Measurements from ENCODE around the gene RAC3.
A peak's percentile ranks its signal among the peaks of the same experiment; 100 is the strongest.

The RAC3 gene

GRCh38 chr17:82018989-82019689 lies 12.3 kb upstream of the RAC3 start:
- Histone ChIP-seq H3K4me1 (ENCODE audit: control insufficient read depth, insufficient read depth, low read length) (peaks cover 28% of the 10 kb centered on the region), H3K4me3 (ENCODE audit: insufficient read depth, low read depth, low read length) (no peak overlapping the region), H3K27me3 (ENCODE audit: control insufficient read depth, insufficient read depth, low read length, poor library complexity, severe bottlenecking) (no peaks in the 10 kb centered on the region), H3K36me3 (ENCODE audit: control insufficient read depth, insufficient read depth, low read length) (no peaks in the 10 kb centered on the region), H3K27ac (ENCODE audit: insufficient read depth, low read depth, low read length, poor library complexity, severe bottlenecking) (no peak overlapping the region), H3K9me3 (ENCODE audit: control insufficient read depth, low read length) (no peaks in the 10 kb centered on the region)
- 95% methylated on average over 33 of the region's 33 CpGs for WGBS, 2 experiments

DNA sequence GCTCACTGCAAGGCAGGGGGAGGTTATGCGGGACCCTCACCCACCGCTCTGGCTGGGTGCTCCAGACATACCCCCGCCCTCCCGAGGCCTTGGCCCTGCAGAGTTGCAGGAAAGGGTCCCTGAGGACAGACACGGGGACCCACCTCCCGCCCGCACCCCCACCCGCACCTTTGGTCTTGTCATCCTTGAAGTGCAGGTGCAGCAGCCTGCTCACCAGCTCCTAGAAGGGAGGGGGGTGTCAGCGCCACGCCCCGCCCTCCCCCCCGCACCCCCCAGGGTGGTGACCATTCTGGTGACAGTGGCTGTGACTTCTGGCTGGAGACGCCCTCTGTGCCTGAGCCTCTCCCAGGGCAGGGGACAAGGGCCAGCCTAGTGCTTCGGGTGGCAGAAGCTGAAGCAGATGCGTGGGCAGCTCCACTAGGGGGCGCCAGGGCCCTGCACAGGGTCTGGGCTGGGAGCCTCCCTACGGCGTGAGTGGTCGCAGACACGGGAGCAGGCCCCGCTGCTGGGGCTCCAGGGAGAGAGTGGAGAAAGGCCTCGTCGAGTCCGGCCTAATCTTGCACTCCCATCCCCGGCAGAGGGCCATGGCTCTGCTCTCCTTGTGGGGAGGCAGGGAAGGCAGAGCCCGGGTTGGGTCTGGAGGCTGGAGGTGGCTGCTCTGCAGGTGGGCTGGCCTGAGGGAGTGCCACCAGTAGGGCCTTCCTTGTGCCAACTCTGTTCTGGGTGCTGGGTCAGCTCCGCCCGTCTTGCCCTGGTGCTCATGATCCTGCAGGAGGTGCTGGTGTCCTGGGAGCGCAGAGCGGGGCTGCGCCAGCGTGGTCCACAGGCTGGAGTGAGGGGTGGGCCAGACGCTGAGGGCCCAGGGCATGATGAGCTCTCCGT lies 11.5 kb upstream of the RAC3 start:
- no peaks in the 10 kb centered on the region for H3K9me3 ChIP-seq (ENCODE audit: control insufficient read depth, low read length)
- no peak overlapping the region for H3K27ac ChIP-seq (ENCODE audit: insufficient read depth, low read depth, low read length, poor library complexity, severe bottlenecking)
- H3K4me3 ChIP-seq (ENCODE audit: insufficient read depth, low read depth, low read length), result no peak overlapping the region
- no peaks in the 10 kb centered on the region for H3K36me3 ChIP-seq (ENCODE audit: control insufficient read depth, insufficient read depth, low read length)
- H3K27me3 ChIP-seq (ENCODE audit: control insufficient read depth, insufficient read depth, low read length, poor library complexity, severe bottlenecking), result no peaks in the 10 kb centered on the region
- WGBS, 2 experiments, result 67% methylated on average over 34 of the region's 34 CpGs
- peaks cover 29% of the 10 kb centered on the region for H3K4me1 ChIP-seq (ENCODE audit: control insufficient read depth, insufficient read depth, low read length)

DNA sequence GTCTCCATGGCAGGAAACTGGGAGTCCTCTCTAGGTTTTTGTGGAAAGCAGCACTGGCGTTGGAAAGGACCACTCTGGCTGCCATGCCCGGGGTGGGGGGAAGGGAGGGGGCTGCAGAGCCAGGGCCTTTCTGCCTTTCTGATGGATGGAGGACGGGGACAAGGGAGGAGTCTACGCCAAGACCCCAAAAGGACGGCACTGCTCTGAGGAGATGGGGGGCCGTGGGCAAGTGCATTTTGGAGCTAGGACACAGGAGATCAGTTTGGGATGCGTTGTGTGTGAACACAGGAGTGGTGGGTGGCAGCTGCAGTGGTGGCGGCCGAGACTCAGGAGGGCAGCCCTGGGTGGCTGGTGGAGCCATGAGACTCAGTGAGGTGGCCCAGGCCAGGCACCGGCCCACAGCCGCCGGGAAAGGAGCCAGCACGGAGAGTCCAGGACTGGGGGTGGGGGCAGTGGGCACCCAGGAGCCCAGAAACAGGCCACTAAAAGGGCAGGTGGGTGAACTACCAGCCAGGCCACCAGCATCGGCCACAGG lies 10.8 kb upstream of the RAC3 start:
- Histone ChIP-seq H3K9me3 (ENCODE audit: control insufficient read depth, low read length) (no peaks in the 10 kb centered on the region), H3K4me3 (ENCODE audit: insufficient read depth, low read depth, low read length) (no peak overlapping the region), H3K36me3 (ENCODE audit: control insufficient read depth, insufficient read depth, low read length) (no peaks in the 10 kb centered on the region), H3K27me3 (ENCODE audit: control insufficient read depth, insufficient read depth, low read length, poor library complexity, severe bottlenecking) (no peaks in the 10 kb centered on the region), H3K27ac (ENCODE audit: insufficient read depth, low read depth, low read length, poor library complexity, severe bottlenecking) (no peak overlapping the region), H3K4me1 (ENCODE audit: control insufficient read depth, insufficient read depth, low read length) (peaks cover 23% of the 10 kb centered on the region)
- 94% methylated on average over 14 of the region's 14 CpGs for WGBS, 2 experiments

- Histone ChIP-seq H3K9me3 (ENCODE audit: control insufficient read depth, low read length) (no peaks in the 10 kb centered on the region), H3K27ac (ENCODE audit: insufficient read depth, low read depth, low read length, poor library complexity, severe bottlenecking) (no peak overlapping the region), H3K4me3 (ENCODE audit: insufficient read depth, low read depth, low read length) (peak overlapping the region; percentile 79), H3K4me1 (ENCODE audit: control insufficient read depth, insufficient read depth, low read length) (peaks cover 17% of the 10 kb centered on the region), H3K27me3 (ENCODE audit: control insufficient read depth, insufficient read depth, low read length, poor library complexity, severe bottlenecking) (no peaks in the 10 kb centered on the region), H3K36me3 (ENCODE audit: control insufficient read depth, insufficient read depth, low read length) (no peaks in the 10 kb centered on the region)
- WGBS, 2 experiments, result 84 to 86% methylated on average over 25 of the region's 25 CpGs
Observed at GRCh38 chr17:82021107-82021899, 10.2 kb upstream of the RAC3 start.

GRCh38 chr17:82021900-82022309 lies 9.6 kb upstream of the RAC3 start:
- no peaks in the 10 kb centered on the region for H3K36me3 ChIP-seq (ENCODE audit: control insufficient read depth, insufficient read depth, low read length)

DNA sequence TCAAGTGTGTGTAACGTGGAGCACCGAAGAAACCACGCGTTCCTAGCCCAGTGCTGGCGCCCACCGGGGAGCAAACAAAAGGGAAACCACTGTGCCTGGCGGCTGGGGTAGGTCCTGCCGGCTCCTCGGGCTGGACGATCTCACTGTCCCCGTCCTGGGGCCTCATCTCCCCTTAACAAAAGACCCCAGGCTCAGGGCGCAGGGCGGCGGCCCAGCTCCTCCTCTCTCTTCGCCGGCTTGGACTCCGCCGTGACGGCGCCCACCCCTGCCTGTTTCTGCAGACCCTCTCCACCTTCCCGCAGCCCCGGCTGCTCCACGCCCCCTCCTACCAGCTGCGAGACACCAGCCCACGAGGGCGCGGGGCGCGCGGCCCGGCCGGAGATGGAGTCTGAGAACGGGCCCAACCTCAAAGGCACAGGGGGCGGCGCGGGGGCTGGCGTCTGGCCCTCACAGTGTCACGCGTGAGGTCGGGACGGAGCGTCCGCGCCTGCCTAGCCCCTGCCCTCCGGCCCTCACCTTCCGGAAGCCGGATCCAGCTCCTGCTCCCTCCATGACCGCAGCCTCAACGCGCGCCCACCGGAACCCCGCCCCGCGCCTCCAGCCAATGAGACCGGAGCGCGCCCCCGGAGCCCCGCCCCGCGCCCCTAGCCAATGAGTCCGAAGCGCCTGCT lies 9.0 kb upstream of the RAC3 start, which contains the start of gene CENPX:
Gene CENPX, minus strand, starts transcription at position 569 of the 671 bp plus-strand sequence. Its CDS starts 17 bp downstream, at position 552.
- Histone ChIP-seq H3K27me3 (ENCODE audit: control insufficient read depth, insufficient read depth, low read length, poor library complexity, severe bottlenecking) (no peaks in the 10 kb centered on the region), H3K9me3 (ENCODE audit: control insufficient read depth, low read length) (no peaks in the 10 kb centered on the region), H3K4me3 (ENCODE audit: insufficient read depth, low read depth, low read length) (peak within 1 kb of the TSS; percentile 79), H3K27ac (ENCODE audit: insufficient read depth, low read depth, low read length, poor library complexity, severe bottlenecking) (no peak within 1 kb of the TSS), H3K36me3 (ENCODE audit: control insufficient read depth, insufficient read depth, low read length) (no peaks in the 10 kb centered on the region), H3K4me1 (ENCODE audit: control insufficient read depth, insufficient read depth, low read length) (peaks cover 17% of the 10 kb centered on the region)
- 1% methylated on average over 64 of the region's 64 CpGs for whole genome bisulfite sequencing, 2 experiments

More at GRCh38 chr17:82021900-82022309, 9.6 kb upstream of the RAC3 start:
- H3K4me1 ChIP-seq (ENCODE audit: control insufficient read depth, insufficient read depth, low read length), result peaks cover 17% of the 10 kb centered on the region
- no peaks in the 10 kb centered on the region for H3K27me3 ChIP-seq (ENCODE audit: control insufficient read depth, insufficient read depth, low read length, poor library complexity, severe bottlenecking)
- no peaks in the 10 kb centered on the region for H3K9me3 ChIP-seq (ENCODE audit: control insufficient read depth, low read length)
- H3K27ac ChIP-seq (ENCODE audit: insufficient read depth, low read depth, low read length, poor library complexity, severe bottlenecking), result no peak overlapping the region
- H3K4me3 ChIP-seq (ENCODE audit: insufficient read depth, low read depth, low read length), result peak overlapping the region; percentile 79
- WGBS, 2 experiments, result 25 to 26% methylated on average over 10 of the region's 10 CpGs

- 0% methylated on average over 42 of the region's 42 CpGs for WGBS, 2 experiments
- Histone ChIP-seq H3K4me1 (ENCODE audit: control insufficient read depth, insufficient read depth, low read length) (peaks cover 17% of the 10 kb centered on the region), H3K27me3 (ENCODE audit: control insufficient read depth, insufficient read depth, low read length, poor library complexity, severe bottlenecking) (no peaks in the 10 kb centered on the region), H3K9me3 (ENCODE audit: control insufficient read depth, low read length) (no peaks in the 10 kb centered on the region), H3K27ac (ENCODE audit: insufficient read depth, low read depth, low read length, poor library complexity, severe bottlenecking) (no peak within 1 kb of the TSS), H3K4me3 (ENCODE audit: insufficient read depth, low read depth, low read length) (peak within 1 kb of the TSS; percentile 79), H3K36me3 (ENCODE audit: control insufficient read depth, insufficient read depth, low read length) (no peaks in the 10 kb centered on the region)
Observed at GRCh38 chr17:82022981-82023446, 8.5 kb upstream of the RAC3 start, which contains the start of gene LRRC45. TSS of gene LRRC45 (plus strand) at chr17:82023305. CDS start at chr17:82023644, 339 bp downstream.

DNA sequence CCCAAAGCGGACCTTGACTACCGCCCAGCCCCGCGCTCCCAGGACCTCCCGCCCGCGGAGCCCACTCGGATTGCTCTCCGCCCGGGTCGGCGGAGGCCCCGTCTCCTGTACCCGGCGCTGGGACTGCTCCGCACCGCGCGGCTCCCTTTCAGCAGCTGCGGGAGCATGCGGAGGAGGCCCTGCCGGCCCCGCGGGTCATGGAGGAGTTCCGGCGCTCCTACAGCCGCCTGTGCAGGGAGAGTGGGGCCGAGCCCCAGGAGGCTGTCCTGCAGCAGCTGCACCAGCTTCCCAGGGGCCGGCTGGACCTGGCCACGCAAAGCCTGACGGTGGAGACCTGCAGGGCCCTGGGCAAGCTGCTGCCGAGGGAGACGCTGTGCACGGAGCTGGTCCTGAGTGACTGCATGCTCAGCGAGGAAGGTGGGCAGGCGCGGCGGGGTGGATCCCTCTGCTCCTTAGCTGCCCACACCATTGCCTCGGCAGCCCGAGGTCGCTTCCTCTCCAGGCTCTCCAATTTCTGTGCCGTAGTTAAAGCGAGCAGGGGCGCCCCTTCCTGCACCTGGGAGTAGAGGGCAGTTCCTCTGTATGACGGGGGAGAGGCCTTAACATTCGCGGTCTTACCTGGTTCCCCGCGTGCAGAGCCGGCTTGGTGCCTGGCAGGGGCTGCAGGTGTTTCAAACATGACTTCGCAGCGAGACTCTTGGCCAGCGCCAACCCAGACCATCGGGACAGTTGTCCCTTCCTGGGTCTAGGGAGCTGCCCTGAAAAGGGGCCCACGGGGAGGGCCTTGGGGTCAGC lies 7.8 kb upstream of the RAC3 start:
- no peaks in the 10 kb centered on the region for H3K9me3 ChIP-seq (ENCODE audit: control insufficient read depth, low read length)
- H3K27me3 ChIP-seq (ENCODE audit: control insufficient read depth, insufficient read depth, low read length, poor library complexity, severe bottlenecking), result no peaks in the 10 kb centered on the region
- no peaks in the 10 kb centered on the region for H3K36me3 ChIP-seq (ENCODE audit: control insufficient read depth, insufficient read depth, low read length)
- H3K4me3 ChIP-seq (ENCODE audit: insufficient read depth, low read depth, low read length), result peak overlapping the region; percentile 79
- no peak overlapping the region for H3K27ac ChIP-seq (ENCODE audit: insufficient read depth, low read depth, low read length, poor library complexity, severe bottlenecking)
- 11 to 12% methylated on average over 55 of the region's 55 CpGs for WGBS, 2 experiments
- H3K4me1 ChIP-seq (ENCODE audit: control insufficient read depth, insufficient read depth, low read length), result peaks cover 17% of the 10 kb centered on the region

- H3K4me3 ChIP-seq (ENCODE audit: insufficient read depth, low read depth, low read length), result no peak overlapping the region
- no peak overlapping the region for H3K27ac ChIP-seq (ENCODE audit: insufficient read depth, low read depth, low read length, poor library complexity, severe bottlenecking)
- 95 to 97% methylated on average over 17 of the region's 17 CpGs for WGBS, 2 experiments
- no peaks in the 10 kb centered on the region for H3K9me3 ChIP-seq (ENCODE audit: control insufficient read depth, low read length)
- no peaks in the 10 kb centered on the region for H3K36me3 ChIP-seq (ENCODE audit: control insufficient read depth, insufficient read depth, low read length)
- peaks cover 17% of the 10 kb centered on the region for H3K4me1 ChIP-seq (ENCODE audit: control insufficient read depth, insufficient read depth, low read length)
- H3K27me3 ChIP-seq (ENCODE audit: control insufficient read depth, insufficient read depth, low read length, poor library complexity, severe bottlenecking), result no peaks in the 10 kb centered on the region
Observed at GRCh38 chr17:82024859-82025258, 6.6 kb upstream of the RAC3 start.
